T1000 (cell line): ENCODE measurements around the gene TRAPPC4.
"Not testable (repeated sequence)": the region's sequence is repeated elsewhere in the genome, so short reads cannot be mapped to it uniquely, and the experiment has no call there.

ENCODE experiments used
- DNase-seq: peaks from one replicate; lab custom pipeline; 2025; ENCODE audit warnings: mixed read lengths; lab: John Stamatoyannopoulos, UW

TRAPPC4 gene

DNA sequence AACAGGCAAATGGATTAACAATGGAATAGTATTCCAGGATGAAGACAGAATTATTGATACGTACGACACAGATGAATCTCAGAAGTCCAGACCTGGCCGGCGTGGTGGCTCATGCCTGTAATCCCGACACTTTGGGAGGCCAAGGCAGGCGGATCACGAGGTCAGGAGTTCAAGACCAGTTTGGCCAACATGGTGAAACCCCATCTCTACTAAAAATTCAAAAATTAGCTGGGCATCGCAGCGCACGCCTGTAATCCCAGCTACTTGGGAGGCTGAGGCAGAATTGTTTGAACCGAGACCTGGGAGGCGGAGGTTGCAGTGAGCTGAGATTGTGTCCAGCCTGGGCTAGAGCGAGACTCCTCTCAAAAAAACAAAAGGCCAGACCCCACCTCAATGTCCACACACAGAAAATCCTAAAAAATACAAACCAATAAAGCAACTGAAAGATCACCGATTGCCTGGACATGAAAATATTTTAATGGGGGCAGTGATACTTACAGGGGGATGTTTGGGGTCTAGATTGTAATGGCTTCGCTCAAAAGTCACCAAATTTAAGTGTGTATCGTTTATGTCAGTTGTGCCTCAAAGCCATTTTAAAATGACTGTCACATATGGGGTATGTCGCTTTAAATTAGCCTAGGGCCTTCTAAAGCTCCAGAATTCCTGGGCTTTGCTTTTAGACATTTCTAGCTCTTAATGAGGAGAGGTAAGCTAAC is 4.2 kb upstream of the TRAPPC4 start:
- DNase-seq, result no peak

DNA sequence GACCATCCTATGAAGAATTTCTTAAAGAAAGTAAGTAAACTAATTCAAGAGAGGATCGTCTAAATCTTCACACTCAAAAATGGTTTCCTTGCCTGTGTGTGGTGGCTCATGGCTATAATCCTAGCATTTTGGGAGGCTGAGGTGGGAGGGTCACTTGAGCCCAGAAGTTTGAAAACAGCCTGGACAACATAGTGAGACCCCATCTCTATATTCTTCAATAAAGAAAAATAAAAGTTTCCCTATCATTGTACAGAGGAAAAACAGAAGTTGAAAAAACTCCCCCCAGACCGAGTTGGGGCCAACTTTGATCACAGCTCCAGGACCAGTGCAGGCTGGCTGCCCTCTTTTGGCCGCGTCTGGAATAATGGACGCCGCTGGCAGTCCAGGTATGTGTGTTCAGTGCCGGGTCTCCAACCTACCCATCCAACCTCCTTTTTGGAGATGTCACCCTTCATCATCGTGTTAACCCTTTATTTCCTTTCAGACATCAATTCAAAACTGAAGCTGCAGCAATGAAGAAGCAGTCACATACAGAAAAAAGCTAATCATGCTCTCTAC is 3.4 kb upstream of the TRAPPC4 start:
- no peak for DNase-seq

GRCh38 chr11:119016216-119017009 is 2.2 kb upstream of the TRAPPC4 start:
- DNase-seq, result no peak

DNA sequence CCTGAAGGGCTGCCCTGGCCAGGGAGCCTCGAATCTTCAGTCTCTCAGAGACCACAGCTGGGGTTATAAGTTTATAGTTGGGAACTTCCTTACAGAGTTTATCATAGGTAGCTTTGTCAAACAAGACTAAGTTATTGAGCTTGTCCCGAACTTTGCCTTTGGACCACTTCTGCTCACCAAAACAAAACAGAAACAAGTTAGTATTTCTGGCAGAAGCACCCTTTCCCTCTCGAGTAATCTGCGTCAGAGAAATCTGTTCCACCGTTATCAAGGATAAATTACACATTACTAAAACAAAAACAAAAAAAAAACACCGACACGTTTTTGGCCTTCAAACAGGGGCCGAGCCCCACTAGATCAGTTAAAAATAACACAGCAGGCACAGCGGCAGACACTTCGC is 1.2 kb upstream of the TRAPPC4 start:
- not testable (repeated sequence) for DNase-seq

DNA sequence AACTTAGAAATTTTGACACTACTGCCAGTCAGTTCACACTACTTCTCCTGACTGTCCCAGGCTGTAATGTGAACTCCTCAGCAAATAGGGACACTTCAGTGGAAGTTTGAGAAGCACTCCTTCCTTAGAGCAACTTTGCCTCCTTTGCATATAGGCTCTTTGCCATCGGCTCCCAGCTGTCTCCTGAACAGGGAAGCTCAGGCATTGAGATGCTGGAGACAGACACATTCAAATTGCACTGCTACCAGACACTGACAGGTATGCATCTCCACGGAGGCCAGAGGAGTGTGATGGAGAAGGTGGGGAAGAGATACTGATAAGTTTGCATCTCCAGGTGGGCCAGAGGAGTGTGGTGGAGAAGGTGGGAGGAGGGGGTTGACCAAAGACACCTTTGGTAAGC is 1.4 kb downstream of the TRAPPC4 start:
- DNase-seq, result no peak

DNA sequence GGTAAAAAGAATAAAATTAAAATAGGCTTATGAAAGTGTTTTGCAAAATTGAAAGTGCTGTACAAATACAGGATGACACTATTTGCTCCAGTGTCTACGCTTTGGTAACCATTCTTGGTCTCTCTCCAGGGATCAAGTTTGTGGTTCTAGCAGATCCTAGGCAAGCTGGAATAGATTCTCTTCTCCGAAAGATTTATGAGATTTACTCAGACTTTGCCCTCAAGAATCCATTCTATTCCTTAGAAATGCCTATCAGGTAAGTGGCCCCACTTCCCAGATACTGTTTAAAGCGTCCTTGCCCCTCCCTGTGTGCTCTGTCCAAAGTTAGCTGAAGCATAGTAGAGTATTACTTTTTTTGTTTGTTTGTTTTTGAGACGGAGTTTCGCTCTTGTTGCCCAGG is 3.1 kb downstream of the TRAPPC4 start:
- DNase-seq, result no peak

DNA sequence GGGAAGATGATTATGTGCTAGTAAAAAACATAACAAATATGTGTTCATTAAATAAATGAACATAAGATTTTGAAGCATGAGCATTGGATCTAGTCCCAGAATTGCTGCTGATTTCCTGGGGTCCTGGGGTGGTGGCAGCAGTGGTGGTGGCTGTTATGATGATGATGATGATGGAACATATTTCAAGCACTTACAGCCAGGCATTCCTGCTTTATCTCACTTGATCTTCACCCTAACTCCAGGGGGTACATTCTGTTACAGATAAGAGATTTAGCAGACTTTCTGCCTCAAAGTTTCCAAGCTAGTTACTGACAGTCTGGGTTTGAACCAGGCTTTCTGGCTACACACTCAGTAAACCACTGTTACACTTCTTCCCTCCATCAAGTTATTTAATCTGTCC is 5.2 kb downstream of the TRAPPC4 start:
- DNase-seq, result no peak

- no peak for DNase-seq
Observed at GRCh38 chr11:119024430-119025098, 6.0 kb downstream of the TRAPPC4 start.

- no peak for DNase-seq
Observed at GRCh38 chr11:119025099-119025473, 6.5 kb downstream of the TRAPPC4 start.

DNA sequence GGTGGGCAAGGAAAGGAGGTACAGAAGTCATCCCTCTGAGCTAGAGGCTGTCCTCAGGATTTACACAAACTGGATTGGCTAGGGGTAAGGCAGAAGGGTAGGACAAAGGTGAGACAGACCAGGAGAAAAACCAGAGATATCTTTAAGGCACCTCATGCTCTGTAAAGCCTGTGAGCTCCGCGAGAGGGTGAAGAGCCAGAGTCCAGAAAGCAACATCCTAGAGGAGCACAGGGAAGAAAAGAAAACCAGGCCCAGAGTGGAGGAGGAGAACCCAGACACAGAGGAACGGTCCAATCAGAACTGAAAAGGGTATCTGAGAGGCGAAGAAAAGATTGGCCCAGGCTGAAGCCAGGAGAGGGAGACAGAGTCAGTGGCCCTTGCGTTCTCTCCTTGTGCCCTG is 7.0 kb downstream of the TRAPPC4 start:
- no peak for DNase-seq

- no peak for DNase-seq
Observed at GRCh38 chr11:119025978-119026766, 7.6 kb downstream of the TRAPPC4 start.

GRCh38 chr11:119026970-119027369 is 8.4 kb downstream of the TRAPPC4 start:
- DNase-seq, result no peak

DNA sequence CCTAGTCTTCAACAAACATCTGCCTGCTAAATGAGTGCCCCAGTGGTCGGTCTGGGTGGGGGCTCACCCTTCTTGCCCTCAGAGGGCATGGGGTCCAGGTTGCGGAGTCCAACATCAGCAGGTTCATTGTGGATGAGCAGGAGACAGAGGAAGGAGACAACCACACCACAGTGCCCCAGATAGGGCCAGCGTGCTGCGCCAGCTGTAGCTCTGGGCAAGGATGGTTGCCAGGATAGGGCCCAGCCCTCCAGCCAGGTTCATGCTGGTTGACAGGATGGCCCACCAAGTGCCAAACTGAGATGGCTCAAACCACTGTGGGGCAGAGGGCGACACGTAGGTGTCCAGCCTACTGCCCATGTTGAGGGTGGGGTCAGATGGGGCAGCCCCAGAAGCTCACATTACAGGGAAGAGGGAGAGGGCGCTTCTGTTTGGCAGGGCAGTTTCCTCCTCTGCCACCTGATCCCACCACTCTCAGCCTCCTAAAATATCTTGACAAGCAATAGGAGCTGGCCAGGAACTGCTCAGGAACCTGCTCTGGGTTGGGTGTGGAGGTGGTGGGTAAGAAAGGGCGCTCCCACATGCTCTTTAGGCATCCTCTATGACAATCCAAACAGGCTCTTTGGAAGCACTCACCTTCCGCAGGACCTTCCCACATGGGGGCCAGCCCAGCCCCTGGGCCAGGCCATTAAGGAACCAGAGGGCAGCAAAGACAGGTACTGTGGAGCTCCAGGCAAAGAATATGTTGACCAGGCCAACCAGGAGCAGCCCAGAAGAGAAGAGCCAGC is 9.2 kb downstream of the TRAPPC4 start:
- no peak for DNase-seq

GRCh38 chr11:119028346-119029068 is 9.9 kb downstream of the TRAPPC4 start:
- no peak for DNase-seq

- no peak for DNase-seq
Observed at GRCh38 chr11:119029069-119029339, 10.4 kb downstream of the TRAPPC4 start.

DNA sequence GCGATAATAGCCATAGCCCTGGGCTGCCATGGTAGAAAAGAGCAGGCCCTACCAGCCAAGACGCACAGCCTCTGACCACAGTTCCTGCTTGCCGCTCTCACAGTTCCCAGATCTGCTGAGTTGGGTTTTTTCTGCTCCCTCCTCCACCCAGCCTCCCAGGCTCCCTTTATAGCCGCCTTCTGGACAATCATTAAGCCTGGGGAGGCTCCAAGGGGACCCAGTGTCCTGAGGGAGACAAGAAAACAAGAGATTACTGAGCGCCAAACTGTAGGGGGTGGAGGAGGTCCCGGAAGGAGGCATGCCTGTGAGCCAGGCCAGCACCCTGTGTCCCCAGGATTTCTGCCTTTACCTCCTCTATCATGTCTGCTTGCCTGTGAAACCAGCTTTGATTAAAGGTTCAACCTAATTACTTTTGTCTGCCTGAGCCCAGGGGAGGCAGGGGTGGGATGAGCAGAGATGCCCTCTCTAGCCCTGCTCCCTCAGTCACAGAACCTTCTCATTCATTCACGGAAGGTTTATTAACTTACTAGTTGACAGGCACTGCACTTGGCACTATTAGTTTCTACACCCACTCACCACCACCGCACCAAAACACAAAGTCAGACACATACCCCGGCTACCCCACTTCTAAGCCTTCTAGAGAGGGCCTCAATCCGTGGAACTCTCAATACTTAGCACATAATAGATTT is 10.9 kb downstream of the TRAPPC4 start:
- no peak for DNase-seq

DNA sequence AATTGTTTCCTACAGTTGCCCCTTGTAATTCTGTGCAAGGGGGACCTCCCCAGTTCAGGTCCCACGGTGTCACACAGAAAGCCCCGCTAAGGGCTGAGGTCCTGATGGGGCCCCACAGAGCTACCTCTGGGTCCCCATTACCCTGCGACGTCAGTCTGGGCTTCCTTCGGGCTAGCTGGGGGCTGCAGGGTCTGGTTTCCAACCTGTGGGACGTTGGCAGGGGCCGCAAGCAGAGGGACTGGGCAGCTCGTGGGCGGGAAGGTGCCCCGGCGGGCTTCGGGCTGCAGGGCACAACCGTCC is 11.4 kb downstream of the TRAPPC4 start:
- DNase-seq, result no peak

- DNase-seq, result peak; percentile 86
Observed at GRCh38 chr11:119030329-119031047, 11.9 kb downstream of the TRAPPC4 start, which contains the start of gene SLC37A4. Gene SLC37A4 (minus strand): TSS chr11:119030877.

- DNase-seq, result no peak
Observed at GRCh38 chr11:119031912-119032280, 13.3 kb downstream of the TRAPPC4 start.

GRCh38 chr11:119033421-119033820 is 14.9 kb downstream of the TRAPPC4 start:
- not testable (repeated sequence) for DNase-seq
